Colonic mucosa (tissue), 4 donors: ENCODE measurements around the gene INS. TPM values are rescaled to one million over a fixed set of nuclear protein-coding genes. Genes with fewer than 3 reads are reported as not detected.
"Not testable (repeated sequence)": the region's sequence is repeated elsewhere in the genome, so short reads cannot be mapped to it uniquely, and the experiment has no call there.

ENCODE experiments used
- DNase-seq: peaks from one replicate; pipeline ENCODE4 v3.0.0-alpha.2; 2020
- H3K27ac ChIP-seq: fragments of 200-600 bp; one replicate; pipeline ENCODE4 v1.8.0; 2021
- H3K27me3 ChIP-seq: fragments of 200-600 bp; one replicate; pipeline ENCODE4 v1.8.0; 2021
- H3K36me3 ChIP-seq: fragments of 200-600 bp; one replicate; pipeline ENCODE4 v1.8.0; 2021
- H3K4me1 ChIP-seq: fragments of 200-600 bp; one replicate; pipeline ENCODE4 v1.8.0; 2021; ENCODE audit warnings: mild to moderate bottlenecking
- H3K4me3 ChIP-seq: fragments of 200-600 bp; one replicate; pipeline ENCODE4 v1.8.0; 2021
- H3K9ac ChIP-seq, 2 donors: one replicate each; pipeline ENCODE4 v1.7.0; 2013; ENCODE audit warnings: control low read depth in 2 of 2, low read depth in 2 of 2, low read length in 2 of 2
- H3K9me3 ChIP-seq: fragments of 200-600 bp; one replicate; pipeline ENCODE4 v1.8.0; 2021
- CTCF ChIP-seq: fragments of 200-600 bp; IDR thresholded peaks from one replicate; pipeline ENCODE4 v1.8.0; 2022; ENCODE audit warnings: antibody characterized with exemption, mild to moderate bottlenecking
- intact Hi-C: fragments of 100-400 bp; cut with DNase I; formaldehyde crosslinking; loops from one replicate; pipeline ENCODE4 v1.14.1; 2022
- total RNA-seq, 2 donors: library from RNA; stranded (reverse); fragmentation: NEBNext Ultra II Directional in 1 of 2; extraction: Animal tissue kit (Norgen Biotek cat#: 25700) in 1 of 2; gene quantifications; one replicate each; pipeline ENCODE4 v1.2.1, GENCODE V29; 2021
- donor health status: healthy.
- donor health status: DM: no; HTN: no; CAD: no.
- donor health status: DM: no; HTN: no; CAD: no.

Gene INS
- total RNA-seq, 2 donors from 2014 or later = 0.84 TPM; not detected in 1

- Histone ChIP-seq H3K9ac (no peak overlapping the region), H3K9me3 (no peaks in the 10 kb centered on the region), H3K4me1 (no peaks in the 10 kb centered on the region), H3K27ac (no peak overlapping the region), H3K36me3 (no peaks in the 10 kb centered on the region), H3K27me3 (no peaks in the 10 kb centered on the region), H3K4me3 (no peak overlapping the region)
- TF ChIP-seq CTCF = no peak
- intact Hi-C loops = no loop called here
- DNase-seq = no peak
Measured at GRCh38 chr11:2182075-2182474, 21.1 kb upstream of the INS start.

- Histone ChIP-seq H3K36me3 (no peaks in the 10 kb centered on the region), H3K4me1 (no peaks in the 10 kb centered on the region), H3K27ac (no peak overlapping the region), H3K27me3 (no peaks in the 10 kb centered on the region), H3K9ac (no peak overlapping the region), H3K9me3 (no peaks in the 10 kb centered on the region), H3K4me3 (no peak overlapping the region)
- no peak for DNase-seq
- intact Hi-C loops = no loop called here
- no peak for TF ChIP-seq CTCF
Measured at GRCh38 chr11:2180789-2181370, 19.9 kb upstream of the INS start.

GRCh38 chr11:2180347-2180746, 19.3 kb upstream of the INS start:
- Histone ChIP-seq H3K9ac (no peak overlapping the region), H3K9me3 (no peaks in the 10 kb centered on the region), H3K27me3 (no peaks in the 10 kb centered on the region), H3K4me1 (no peaks in the 10 kb centered on the region), H3K27ac (no peak overlapping the region), H3K36me3 (no peaks in the 10 kb centered on the region), H3K4me3 (no peak overlapping the region)
- intact Hi-C loops = no loop called here
- DNase-seq = no peak
- TF ChIP-seq CTCF = no peak

GRCh38 chr11:2179516-2179915, 18.5 kb upstream of the INS start:
- no peaks in the 10 kb centered on the region for H3K9me3 ChIP-seq
- intact Hi-C loops = no loop called here
- H3K9ac ChIP-seq = no peak overlapping the region
- H3K36me3 ChIP-seq = no peaks in the 10 kb centered on the region
- TF ChIP-seq CTCF = no peak
- DNase-seq = no peak
- H3K27ac ChIP-seq = no peak overlapping the region
- no peak overlapping the region for H3K4me3 ChIP-seq
- no peaks in the 10 kb centered on the region for H3K27me3 ChIP-seq
- H3K4me1 ChIP-seq = no peaks in the 10 kb centered on the region

GRCh38 chr11:2178906-2179494, 18.0 kb upstream of the INS start:
- intact Hi-C loops = no loop called here
- Histone ChIP-seq H3K4me3 (no peak overlapping the region), H3K36me3 (no peaks in the 10 kb centered on the region), H3K27me3 (no peaks in the 10 kb centered on the region), H3K9me3 (no peaks in the 10 kb centered on the region), H3K27ac (no peak overlapping the region), H3K9ac (no peak overlapping the region), H3K4me1 (no peaks in the 10 kb centered on the region)
- DNase-seq = no peak
- TF ChIP-seq CTCF = no peak

- H3K9me3 ChIP-seq, DNase-seq, intact Hi-C loops, H3K9ac ChIP-seq, H3K27me3 ChIP-seq, H3K4me3 ChIP-seq, H3K36me3 ChIP-seq, H3K4me1 ChIP-seq, H3K27ac ChIP-seq: not testable (repeated sequence)
Measured at GRCh38 chr11:2178055-2178773, 17.2 kb upstream of the INS start.
